Smooth muscle cell (in vitro differentiated cells): ENCODE data around the gene UNC45A. TPM values are rescaled to one million over a fixed set of nuclear protein-coding genes. Genes with fewer than 3 reads are reported as not detected.

Source experiments
- DNase-seq: peaks from one replicate; lab custom pipeline; 2025; ENCODE audit not compliant: unreplicated experiment; lab: John Stamatoyannopoulos, UW
- H2AFZ ChIP-seq: fragments of 200-600 bp; sonication (generic); 2 replicates; pipeline ENCODE4 v1.6.0; 2016; ENCODE audit warnings: antibody characterized with exemption, low read depth, mild to moderate bottlenecking
- H3F3A ChIP-seq: fragments of 200-600 bp; sonication (generic); 2 replicates; pipeline ENCODE4 v1.6.0; 2017; ENCODE audit warnings: antibody characterized with exemption, low read depth
- H3K27ac ChIP-seq: fragments of 200-600 bp; sonication (generic); 2 replicates; pipeline ENCODE4 v1.5.1; 2016; ENCODE audit warnings: low read depth, mild to moderate bottlenecking
- H3K27me3 ChIP-seq: fragments of 200-600 bp; sonication (generic); 2 replicates; pipeline ENCODE4 v1.6.1; 2016; ENCODE audit warnings: low read depth, mild to moderate bottlenecking
- H3K36me3 ChIP-seq: fragments of 200-600 bp; sonication (generic); 2 replicates; pipeline ENCODE4 v1.5.1; 2016; ENCODE audit warnings: low read depth
- H3K4me1 ChIP-seq: fragments of 200-600 bp; sonication (generic); 2 replicates; pipeline ENCODE4 v1.5.1; 2016; ENCODE audit warnings: low read depth
- H3K4me2 ChIP-seq: fragments of 200-600 bp; sonication (generic); 2 replicates; pipeline ENCODE4 v1.6.0; 2016; ENCODE audit warnings: mild to moderate bottlenecking
- H3K4me3 ChIP-seq: fragments of 200-600 bp; sonication (generic); 2 replicates; pipeline ENCODE4 v1.5.1; 2016; ENCODE audit warnings: mild to moderate bottlenecking
- H3K79me2 ChIP-seq: fragments of 200-600 bp; sonication (generic); 2 replicates; pipeline ENCODE4 v1.6.0; 2016; ENCODE audit warnings: low read depth, mild to moderate bottlenecking
- H3K9ac ChIP-seq: fragments of 200-600 bp; sonication (generic); 2 replicates; pipeline ENCODE4 v1.6.0; 2016; ENCODE audit warnings: low read depth
- H3K9me3 ChIP-seq: fragments of 200-600 bp; sonication (generic); replicated peaks from 2 replicates; pipeline ENCODE4 v1.5.1; 2016; ENCODE audit warnings: low read depth
- H4K20me1 ChIP-seq: fragments of 200-600 bp; sonication (generic); 2 replicates; pipeline ENCODE4 v1.6.0; 2016; ENCODE audit warnings: low read depth
- WGBS: methylation state at CpG from one replicate; pipeline ENCODE4 v1.1.7; 2016; ENCODE audit warnings: low lambda C conversion rate; 5-methylcytosine and 5-hydroxymethylcytosine counted together
- polyA plus RNA-seq: library from polyadenylated mRNA; unstranded; fragments of >200 nt; fragmentation: Nextera tagmentation; extraction: Ambion mirVana; gene quantifications from 2 replicates; pipeline ENCODE4 v1.2.1, GENCODE V29; 2016
- total RNA-seq: library from RNA; depleted of rRNA; stranded (reverse); fragments of >200 nt; gene quantifications from 2 replicates; pipeline ENCODE4 v1.2.3, GENCODE V29; 2014
- TF ChIP-seq, protein P1 (sequence below): fragments of 200-600 bp; sonication (generic); IDR thresholded peaks from 2 replicates; pipeline ENCODE4 v1.5.1; 2017; ENCODE audit warnings: borderline replicate concordance, mild to moderate bottlenecking, antibody characterized with exemption; ENCODE audit not compliant: insufficient read depth, poor library complexity, severe bottlenecking

Gene UNC45A
- total and polyA plus RNA-seq, 2 experiments from 2014 or later: 57.5 to 66.6 TPM

DNA sequence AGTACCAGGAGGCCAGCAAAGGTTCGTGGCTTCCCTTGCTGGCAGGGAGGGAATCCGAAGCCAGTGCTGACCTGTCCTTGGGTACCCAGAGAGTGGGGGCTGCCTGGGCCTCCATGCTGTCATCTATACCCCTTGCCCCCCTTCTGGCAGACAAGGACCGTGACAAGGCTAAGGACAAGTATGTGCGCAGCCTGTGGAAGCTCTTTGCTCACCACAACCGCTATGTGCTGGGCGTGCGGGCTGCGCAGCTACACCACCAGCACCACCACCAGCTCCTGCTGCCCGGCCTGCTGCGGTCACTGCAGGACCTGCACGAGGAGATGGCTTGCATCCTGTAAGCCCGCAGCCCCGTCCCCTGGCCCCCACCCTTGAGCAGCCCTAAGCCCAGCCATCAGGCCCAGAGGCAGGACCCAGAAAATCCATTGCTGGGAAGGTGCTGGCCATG, 48.0 kb upstream of the UNC45A start:
- H3K79me2 ChIP-seq: no peaks in the 10 kb centered on the region
- TF ChIP-seq, protein P1, sequence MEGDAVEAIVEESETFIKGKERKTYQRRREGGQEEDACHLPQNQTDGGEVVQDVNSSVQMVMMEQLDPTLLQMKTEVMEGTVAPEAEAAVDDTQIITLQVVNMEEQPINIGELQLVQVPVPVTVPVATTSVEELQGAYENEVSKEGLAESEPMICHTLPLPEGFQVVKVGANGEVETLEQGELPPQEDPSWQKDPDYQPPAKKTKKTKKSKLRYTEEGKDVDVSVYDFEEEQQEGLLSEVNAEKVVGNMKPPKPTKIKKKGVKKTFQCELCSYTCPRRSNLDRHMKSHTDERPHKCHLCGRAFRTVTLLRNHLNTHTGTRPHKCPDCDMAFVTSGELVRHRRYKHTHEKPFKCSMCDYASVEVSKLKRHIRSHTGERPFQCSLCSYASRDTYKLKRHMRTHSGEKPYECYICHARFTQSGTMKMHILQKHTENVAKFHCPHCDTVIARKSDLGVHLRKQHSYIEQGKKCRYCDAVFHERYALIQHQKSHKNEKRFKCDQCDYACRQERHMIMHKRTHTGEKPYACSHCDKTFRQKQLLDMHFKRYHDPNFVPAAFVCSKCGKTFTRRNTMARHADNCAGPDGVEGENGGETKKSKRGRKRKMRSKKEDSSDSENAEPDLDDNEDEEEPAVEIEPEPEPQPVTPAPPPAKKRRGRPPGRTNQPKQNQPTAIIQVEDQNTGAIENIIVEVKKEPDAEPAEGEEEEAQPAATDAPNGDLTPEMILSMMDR: no peak
- no peak overlapping the region for H3K4me3 ChIP-seq
- no peak overlapping the region for H2AFZ ChIP-seq
- H3K9me3 ChIP-seq: no peaks in the 10 kb centered on the region
- no peak for DNase-seq
- H4K20me1 ChIP-seq: no peaks in the 10 kb centered on the region
- no peak overlapping the region for H3K27ac ChIP-seq
- no peaks in the 10 kb centered on the region for H3K36me3 ChIP-seq
- H3K4me1 ChIP-seq: peaks cover 17% of the 10 kb centered on the region
- peaks cover 15% of the 10 kb centered on the region for H3F3A ChIP-seq
- no peak overlapping the region for H3K4me2 ChIP-seq
- 92% methylated on average over 13 of the region's 13 CpGs for WGBS
- no peak overlapping the region for H3K9ac ChIP-seq
- no peaks in the 10 kb centered on the region for H3K27me3 ChIP-seq

DNA sequence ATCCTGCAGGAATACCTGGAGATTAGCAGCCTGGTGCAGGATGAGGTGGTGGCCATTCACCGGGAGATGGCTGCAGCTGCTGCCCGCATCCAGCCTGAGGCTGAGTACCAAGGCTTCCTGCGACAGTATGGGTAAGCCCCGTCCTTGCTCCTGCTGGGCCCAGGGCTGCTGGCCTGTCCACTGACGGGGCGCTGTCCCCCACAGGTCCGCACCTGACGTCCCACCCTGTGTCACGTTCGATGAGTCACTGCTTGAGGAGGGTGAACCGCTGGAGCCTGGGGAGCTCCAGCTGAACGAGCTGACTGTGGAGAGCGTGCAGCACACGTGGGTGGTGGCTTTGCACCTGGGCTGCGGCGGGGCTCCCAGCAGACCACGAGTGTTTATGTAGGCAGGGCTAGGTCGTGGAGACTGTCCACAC, 45.8 kb upstream of the UNC45A start:
- H3K4me3 ChIP-seq: no peak overlapping the region
- WGBS: 96% methylated on average over 18 of the region's 18 CpGs
- TF ChIP-seq, protein P1: no peak
- H3K4me1 ChIP-seq: peaks cover 7% of the 10 kb centered on the region
- H3K27ac ChIP-seq: no peak overlapping the region
- no peak overlapping the region for H2AFZ ChIP-seq
- no peaks in the 10 kb centered on the region for H3K79me2 ChIP-seq
- no peaks in the 10 kb centered on the region for H3K27me3 ChIP-seq
- H3K36me3 ChIP-seq: no peaks in the 10 kb centered on the region
- no peak overlapping the region for H3K9ac ChIP-seq
- H3K9me3 ChIP-seq: no peaks in the 10 kb centered on the region
- no peaks in the 10 kb centered on the region for H4K20me1 ChIP-seq
- no peak for DNase-seq
- peaks cover 10% of the 10 kb centered on the region for H3F3A ChIP-seq
- no peak overlapping the region for H3K4me2 ChIP-seq

DNA sequence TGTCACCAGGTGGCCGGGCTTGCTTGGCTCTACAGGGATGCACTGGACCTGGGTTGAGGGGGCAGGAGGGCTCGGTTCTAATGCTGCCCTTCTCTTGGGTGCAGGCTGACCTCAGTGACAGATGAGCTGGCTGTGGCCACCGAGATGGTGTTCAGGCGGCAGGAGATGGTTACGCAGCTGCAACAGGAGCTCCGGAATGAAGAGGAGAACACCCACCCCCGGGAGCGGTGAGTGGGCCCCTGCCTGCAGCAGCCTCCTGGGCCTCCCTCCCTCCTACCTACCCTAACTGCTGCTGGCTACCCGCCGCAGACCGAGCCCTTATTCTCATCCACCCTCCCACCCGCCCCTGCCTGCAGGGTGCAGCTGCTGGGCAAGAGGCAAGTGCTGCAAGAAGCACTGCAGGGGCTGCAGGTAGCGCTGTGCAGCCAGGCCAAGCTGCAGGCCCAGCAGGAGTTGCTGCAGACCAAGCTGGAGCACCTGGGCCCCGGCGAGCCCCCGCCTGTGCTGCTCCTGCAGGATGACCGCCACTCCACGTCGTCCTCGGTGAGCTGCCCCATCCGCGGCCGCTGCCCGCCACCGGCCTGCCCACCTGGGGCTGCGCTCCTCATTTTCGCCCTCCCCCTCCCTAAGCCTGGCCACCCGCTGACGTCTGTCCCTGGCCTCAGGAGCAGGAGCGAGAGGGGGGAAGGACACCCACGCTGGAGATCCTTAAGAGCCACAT, 45.2 kb upstream of the UNC45A start:
- WGBS: 94% methylated on average over 19 of the region's 31 CpGs
- H3K27me3 ChIP-seq: no peaks in the 10 kb centered on the region
- peaks cover 1% of the 10 kb centered on the region for H3K4me1 ChIP-seq
- no peaks in the 10 kb centered on the region for H3K79me2 ChIP-seq
- no peaks in the 10 kb centered on the region for H3K36me3 ChIP-seq
- DNase-seq: no peak
- H3K4me2 ChIP-seq: no peak overlapping the region
- H3K4me3 ChIP-seq: no peak overlapping the region
- H3K9ac ChIP-seq: no peak overlapping the region
- H3F3A ChIP-seq: peaks cover 8% of the 10 kb centered on the region
- no peak overlapping the region for H2AFZ ChIP-seq
- H3K27ac ChIP-seq: no peak overlapping the region
- H4K20me1 ChIP-seq: no peaks in the 10 kb centered on the region
- H3K9me3 ChIP-seq: no peaks in the 10 kb centered on the region
- TF ChIP-seq, protein P1: no peak

DNA sequence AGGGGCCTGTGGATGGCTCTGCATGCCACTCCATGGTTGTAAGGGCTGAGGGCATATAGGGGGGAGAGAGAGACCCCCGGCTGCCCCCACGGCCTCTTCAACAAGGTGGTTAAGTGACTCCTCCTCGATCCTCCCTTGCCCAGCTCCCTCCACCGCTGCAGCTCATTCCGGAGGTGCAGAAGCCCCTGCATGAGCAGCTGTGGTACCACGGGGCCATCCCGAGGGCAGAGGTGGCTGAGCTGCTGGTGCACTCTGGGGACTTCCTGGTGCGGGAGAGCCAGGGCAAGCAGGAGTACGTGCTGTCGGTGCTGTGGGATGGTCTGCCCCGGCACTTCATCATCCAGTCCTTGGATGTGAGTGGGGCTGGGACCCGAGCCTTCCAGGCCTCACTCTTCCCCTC, 44.2 kb upstream of the UNC45A start:
- Histone ChIP-seq H3K27me3 (no peaks in the 10 kb centered on the region), H4K20me1 (no peaks in the 10 kb centered on the region), H3K4me3 (no peak overlapping the region), H2AFZ (no peak overlapping the region), H3F3A (no peaks in the 10 kb centered on the region), H3K9me3 (no peaks in the 10 kb centered on the region), H3K4me2 (no peak overlapping the region), H3K36me3 (no peaks in the 10 kb centered on the region), H3K4me1 (no peaks in the 10 kb centered on the region), H3K27ac (no peak overlapping the region), H3K9ac (no peak overlapping the region), H3K79me2 (no peaks in the 10 kb centered on the region)
- no peak for DNase-seq
- TF ChIP-seq, protein P1: no peak
- WGBS: 92% methylated on average over 12 of the region's 12 CpGs
